WI38 (cell line): ENCODE measurements around the gene CNN3.

Source experiments
- H3K4me3 ChIP-seq: 2 replicates; pipeline ENCODE4 v1.5.1; 2011; ENCODE audit warnings: low read depth, mild to moderate bottlenecking, control low read depth, low read length
- CTCF ChIP-seq: IDR thresholded peaks from 2 replicates; pipeline ENCODE4 v1.5.1; 2012; ENCODE audit warnings: low read depth, mild to moderate bottlenecking, control low read depth, low read length

The CNN3 gene

DNA sequence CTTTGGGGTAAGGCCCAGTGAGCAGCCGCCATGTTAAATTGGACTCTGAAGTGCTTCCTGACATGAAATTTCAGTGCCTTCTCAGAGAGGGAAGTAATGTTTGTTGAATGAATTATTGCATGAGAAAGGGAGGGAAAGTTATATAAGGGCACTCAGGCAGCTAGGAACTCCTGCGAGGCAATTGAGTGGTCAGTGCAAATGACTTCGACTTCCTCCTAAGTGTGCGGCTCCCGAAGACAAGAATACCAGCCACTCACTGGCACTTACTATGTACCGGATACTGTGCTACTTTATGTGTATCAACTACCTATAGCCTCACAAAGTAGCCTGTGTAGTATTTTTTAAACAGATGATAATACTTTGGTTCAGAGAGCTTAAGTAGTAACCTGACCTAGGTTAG, 52.5 kb downstream of the CNN3 start:
- TF ChIP-seq CTCF = no peak
- no peak overlapping the region for H3K4me3 ChIP-seq

GRCh38 chr1:94873520-94874351, 53.2 kb downstream of the CNN3 start:
- H3K4me3 ChIP-seq = no peak overlapping the region
- TF ChIP-seq CTCF = no peak

- no peak overlapping the region for H3K4me3 ChIP-seq
- TF ChIP-seq CTCF = no peak
Observed at GRCh38 chr1:94872771-94873495, 54.0 kb downstream of the CNN3 start.

GRCh38 chr1:94871031-94871430, 55.9 kb downstream of the CNN3 start:
- H3K4me3 ChIP-seq = no peak overlapping the region
- TF ChIP-seq CTCF = no peak

DNA sequence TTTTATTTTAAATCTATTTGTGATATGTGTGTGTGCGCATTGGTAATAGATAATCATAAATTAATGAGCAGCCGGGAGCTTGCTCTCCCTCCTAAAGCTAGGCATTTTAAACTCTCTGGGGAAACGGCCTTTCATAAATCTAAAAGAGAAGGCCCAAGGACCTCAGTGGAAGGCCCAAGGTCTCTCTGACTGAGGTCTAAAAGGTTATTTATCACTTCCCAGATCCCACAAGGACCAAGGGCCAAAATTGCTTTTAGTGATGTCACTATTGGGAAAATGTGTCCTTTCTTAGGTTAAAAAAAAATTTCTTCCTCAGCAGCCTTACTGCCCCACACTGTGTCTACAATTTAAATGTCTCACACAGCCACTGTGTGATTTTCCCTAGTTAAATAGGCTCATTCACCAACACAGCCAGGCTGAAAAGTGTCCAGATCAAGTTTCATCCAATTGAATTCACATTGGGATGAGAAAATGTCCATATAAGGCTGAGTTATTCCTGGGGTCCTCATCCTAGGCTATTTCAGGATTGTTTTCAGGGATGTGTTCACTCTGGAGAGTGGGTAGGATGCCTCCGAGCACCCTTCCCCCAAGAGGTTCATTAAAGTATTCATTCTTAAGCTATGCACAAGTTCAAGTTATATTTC, 60.6 kb downstream of the CNN3 start:
- no peak overlapping the region for H3K4me3 ChIP-seq
- no peak for TF ChIP-seq CTCF

GRCh38 chr1:94865360-94865759, 61.5 kb downstream of the CNN3 start:
- TF ChIP-seq CTCF = no peak
- no peak overlapping the region for H3K4me3 ChIP-seq

- no peak for TF ChIP-seq CTCF
- no peak overlapping the region for H3K4me3 ChIP-seq
Observed at GRCh38 chr1:94864821-94865220, 62.1 kb downstream of the CNN3 start.
